ENCODE data around the gene SMAD2.

The SMAD2 gene

DNA sequence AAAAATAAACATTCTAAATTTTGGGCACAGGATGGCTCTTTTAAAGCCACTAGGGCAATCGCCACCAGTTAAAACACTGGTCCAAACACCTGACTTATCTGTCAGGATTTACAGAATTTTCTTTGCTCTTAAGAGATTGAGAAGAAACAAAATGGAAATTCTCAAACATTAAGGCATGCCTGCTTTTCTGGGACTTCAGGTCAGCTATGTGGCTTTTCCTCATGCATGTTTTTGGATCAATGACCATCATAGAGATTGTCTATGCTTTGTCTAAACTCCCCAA, 112.7 kb downstream of the SMAD2 start:
- Histone ChIP-seq H2AK5ac (ENCODE audit: low read length, severe bottlenecking) (no peak overlapping the region), H3K9me3 (ENCODE audit: control insufficient read depth, low read length) (no peaks in the 10 kb centered on the region), H3K14ac (ENCODE audit: low read length in 2 of 2) (no peak overlapping the region), H3K79me1 (replicated peaks; ENCODE audit: low read length, poor library complexity, severe bottlenecking) (no peaks in the 10 kb centered on the region), H2AFZ (ENCODE audit: low read depth, low read length) (no peak overlapping the region), H3K4me1 (ENCODE audit: control insufficient read depth, insufficient read depth, low read depth, low read length) (no peaks in the 10 kb centered on the region), H3K4ac (ENCODE audit: low read depth in 1 of 2, low read length in 2 of 2) (no peak overlapping the region), H2BK120ac (ENCODE audit: low read depth, low read length) (no peak overlapping the region), H2BK15ac (ENCODE audit: low read depth, poor library complexity, severe bottlenecking) (no peak overlapping the region), H2BK12ac (ENCODE audit: low read length in 2 of 2) (no peak overlapping the region), H3K36me3 (ENCODE audit: control insufficient read depth in 1 of 2, insufficient read depth in 2 of 2, low read depth in 1 of 2, low read length in 2 of 2) (no peaks in the 10 kb centered on the region), H3K23ac (ENCODE audit: low read length in 2 of 2) (no peak overlapping the region), H4K91ac (ENCODE audit: low read length) (no peak overlapping the region), H2BK5ac (ENCODE audit: low read depth, low read length, poor library complexity, severe bottlenecking) (no peak overlapping the region), H4K8ac (ENCODE audit: low read length) (no peak overlapping the region), H3K18ac (ENCODE audit: low read depth in 1 of 2, low read length in 2 of 2) (no peak overlapping the region), H3K9ac (ENCODE audit: low read length) (peak overlapping the region; percentile 62), H3K27me3 (ENCODE audit: control insufficient read depth in 1 of 2, insufficient read depth in 1 of 2, low read length in 2 of 2) (no peaks in the 10 kb centered on the region), H3K27ac (ENCODE audit: low read length, poor library complexity, severe bottlenecking) (no peak overlapping the region), H3K4me2 (ENCODE audit: low read length, poor library complexity, severe bottlenecking) (no peak overlapping the region), H3K4me3 (ENCODE audit: insufficient read depth in 1 of 2, low read depth in 1 of 2, low read length in 2 of 2) (peak overlapping the region in 1 of 2 experiments; percentile 57)
- DNase-seq = no peak
- no CpG with 5 or more reads among the region's 1 CpG for WGBS

DNA sequence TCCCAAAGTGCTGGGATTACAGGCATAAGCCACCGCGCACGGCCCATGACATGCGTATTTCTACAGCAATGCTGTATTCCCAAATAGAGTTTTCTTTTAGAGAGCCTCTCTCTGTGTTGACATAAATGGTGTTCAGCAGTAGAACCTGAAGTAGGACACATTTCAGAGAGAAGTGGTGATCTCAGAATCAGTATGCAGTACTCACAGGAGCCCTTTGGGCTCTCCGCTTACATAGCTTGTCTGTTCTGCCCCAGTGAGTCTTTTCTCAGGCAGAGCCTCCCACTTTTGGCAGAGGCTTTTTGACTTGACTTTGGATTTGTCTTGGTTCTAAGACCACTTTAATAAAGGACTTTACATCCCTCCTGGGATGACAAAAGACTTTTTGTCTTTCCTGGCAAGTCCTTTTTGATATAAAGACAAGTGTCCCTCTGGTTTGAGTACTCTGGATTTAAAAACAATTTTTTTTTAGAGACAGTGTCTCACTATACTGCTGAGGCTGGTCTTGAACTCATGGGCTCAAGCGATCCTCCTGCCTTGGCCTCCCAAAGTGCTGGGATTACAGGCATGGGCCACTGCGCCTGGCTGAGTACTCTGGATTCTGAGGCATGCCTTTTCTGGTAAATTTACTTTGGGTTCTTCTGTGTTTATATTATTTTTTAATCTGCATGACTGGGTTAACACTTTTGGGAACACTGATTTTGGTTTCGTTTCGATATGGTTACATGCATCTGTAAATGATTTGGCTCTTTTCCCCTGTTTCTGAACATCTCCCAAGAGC, 113.3 kb downstream of the SMAD2 start:
- Histone ChIP-seq H3K4ac (ENCODE audit: low read depth in 1 of 2, low read length in 2 of 2) (no peak overlapping the region), H4K8ac (ENCODE audit: low read length) (no peak overlapping the region), H3K14ac (ENCODE audit: low read length in 2 of 2) (no peak overlapping the region), H2AK5ac (ENCODE audit: low read length, severe bottlenecking) (no peak overlapping the region), H3K27me3 (ENCODE audit: control insufficient read depth in 1 of 2, insufficient read depth in 1 of 2, low read length in 2 of 2) (no peaks in the 10 kb centered on the region), H3K27ac (ENCODE audit: low read length, poor library complexity, severe bottlenecking) (no peak overlapping the region), H3K4me3 (ENCODE audit: insufficient read depth in 1 of 2, low read depth in 1 of 2, low read length in 2 of 2) (peak overlapping the region in 1 of 2 experiments; percentile 57), H3K9me3 (ENCODE audit: control insufficient read depth, low read length) (no peaks in the 10 kb centered on the region), H2BK5ac (ENCODE audit: low read depth, low read length, poor library complexity, severe bottlenecking) (no peak overlapping the region), H3K18ac (ENCODE audit: low read depth in 1 of 2, low read length in 2 of 2) (no peak overlapping the region), H3K79me1 (replicated peaks; ENCODE audit: low read length, poor library complexity, severe bottlenecking) (no peaks in the 10 kb centered on the region), H3K4me1 (ENCODE audit: control insufficient read depth, insufficient read depth, low read depth, low read length) (no peaks in the 10 kb centered on the region), H3K9ac (ENCODE audit: low read length) (peak overlapping the region; percentile 62), H4K91ac (ENCODE audit: low read length) (no peak overlapping the region), H2BK12ac (ENCODE audit: low read length in 2 of 2) (no peak overlapping the region), H2AFZ (ENCODE audit: low read depth, low read length) (no peak overlapping the region), H2BK120ac (ENCODE audit: low read depth, low read length) (no peak overlapping the region), H2BK15ac (ENCODE audit: low read depth, poor library complexity, severe bottlenecking) (no peak overlapping the region), H3K23ac (ENCODE audit: low read length in 2 of 2) (no peak overlapping the region), H3K36me3 (ENCODE audit: control insufficient read depth in 1 of 2, insufficient read depth in 2 of 2, low read depth in 1 of 2, low read length in 2 of 2) (no peaks in the 10 kb centered on the region), H3K4me2 (ENCODE audit: low read length, poor library complexity, severe bottlenecking) (no peak overlapping the region)
- DNase-seq = no peak
- 95% methylated on average over 9 of the region's 9 CpGs for WGBS

DNA sequence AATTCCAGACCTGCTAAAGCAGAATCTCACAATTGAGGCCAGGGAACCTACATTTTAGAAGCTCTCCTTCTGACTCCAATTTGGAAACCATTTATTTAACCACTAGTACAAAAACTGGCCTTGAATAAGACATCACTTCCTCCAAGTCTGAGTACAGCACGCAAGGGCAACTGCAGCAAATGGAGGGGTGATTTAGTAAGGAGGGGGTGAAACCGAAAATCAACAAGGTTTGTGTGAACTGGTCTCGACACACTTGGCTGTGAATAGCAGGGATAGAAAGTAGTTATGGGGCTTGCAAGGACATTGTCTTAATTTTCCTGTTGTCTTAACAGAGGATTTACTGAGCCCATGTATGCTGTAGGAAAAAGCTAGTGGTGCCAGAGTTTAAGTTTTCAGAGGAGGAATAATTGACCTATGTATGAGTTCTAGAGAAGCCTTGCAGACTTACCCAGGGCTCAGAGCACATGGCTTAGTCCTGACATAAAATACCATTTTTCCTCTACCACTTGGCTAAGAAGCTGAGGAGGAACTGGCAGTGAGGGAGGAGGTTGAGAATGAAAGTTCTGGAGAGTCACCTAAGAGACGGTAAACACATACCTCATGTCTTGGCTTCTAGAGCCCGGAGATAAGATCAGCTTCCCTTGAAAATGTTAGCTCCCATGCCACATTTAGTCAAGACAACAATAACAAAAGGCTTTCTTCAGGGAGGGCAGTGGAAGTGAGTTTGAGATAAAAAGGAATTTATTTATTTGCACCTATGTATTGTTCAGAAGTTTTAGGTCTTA, 114.8 kb downstream of the SMAD2 start:
- Histone ChIP-seq H4K8ac (ENCODE audit: low read length) (no peak overlapping the region), H3K27ac (ENCODE audit: low read length, poor library complexity, severe bottlenecking) (no peak overlapping the region), H3K23ac (ENCODE audit: low read length in 2 of 2) (no peak overlapping the region), H3K36me3 (ENCODE audit: control insufficient read depth in 1 of 2, insufficient read depth in 2 of 2, low read depth in 1 of 2, low read length in 2 of 2) (no peaks in the 10 kb centered on the region), H3K14ac (ENCODE audit: low read length in 2 of 2) (no peak overlapping the region), H3K9me3 (ENCODE audit: control insufficient read depth, low read length) (no peaks in the 10 kb centered on the region), H2BK15ac (ENCODE audit: low read depth, poor library complexity, severe bottlenecking) (no peak overlapping the region), H3K4ac (ENCODE audit: low read depth in 1 of 2, low read length in 2 of 2) (no peak overlapping the region), H3K4me2 (ENCODE audit: low read length, poor library complexity, severe bottlenecking) (no peak overlapping the region), H2AK5ac (ENCODE audit: low read length, severe bottlenecking) (no peak overlapping the region), H3K27me3 (ENCODE audit: control insufficient read depth in 1 of 2, insufficient read depth in 1 of 2, low read length in 2 of 2) (no peaks in the 10 kb centered on the region), H3K18ac (ENCODE audit: low read depth in 1 of 2, low read length in 2 of 2) (no peak overlapping the region), H3K4me3 (ENCODE audit: insufficient read depth in 1 of 2, low read depth in 1 of 2, low read length in 2 of 2) (no peak overlapping the region), H2AFZ (ENCODE audit: low read depth, low read length) (no peak overlapping the region), H3K9ac (ENCODE audit: low read length) (no peak overlapping the region), H3K79me1 (replicated peaks; ENCODE audit: low read length, poor library complexity, severe bottlenecking) (no peaks in the 10 kb centered on the region), H2BK12ac (ENCODE audit: low read length in 2 of 2) (no peak overlapping the region), H2BK120ac (ENCODE audit: low read depth, low read length) (no peak overlapping the region), H3K4me1 (ENCODE audit: control insufficient read depth, insufficient read depth, low read depth, low read length) (peaks cover 1% of the 10 kb centered on the region), H2BK5ac (ENCODE audit: low read depth, low read length, poor library complexity, severe bottlenecking) (no peak overlapping the region), H4K91ac (ENCODE audit: low read length) (no peak overlapping the region)
- no peak for DNase-seq
- WGBS = 94% methylated on average over 3 of the region's 5 CpGs

DNA sequence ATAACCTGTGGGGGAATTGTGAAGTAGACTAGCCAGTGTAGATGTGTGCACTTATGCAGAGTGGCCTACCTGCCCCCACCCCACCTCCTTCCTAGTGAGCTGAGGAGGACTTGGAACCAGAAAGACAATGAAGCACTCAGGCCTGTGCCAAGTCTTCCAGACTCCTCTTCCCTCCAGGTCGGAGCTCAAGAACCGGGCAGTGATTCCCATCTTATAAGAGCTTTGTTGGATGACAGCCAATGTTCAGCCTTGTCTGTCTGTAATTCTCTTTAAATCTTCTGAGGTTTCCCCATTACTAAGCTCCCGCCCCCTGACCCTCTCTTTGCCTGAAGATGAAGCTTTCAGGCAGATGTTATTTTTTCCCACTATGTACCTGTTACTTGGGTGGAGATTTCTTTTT, 121.0 kb downstream of the SMAD2 start:
- no peaks in the 10 kb centered on the region for H3K27me3 ChIP-seq (ENCODE audit: control insufficient read depth in 1 of 2, insufficient read depth in 1 of 2, low read length in 2 of 2)
- 96% methylated on average over 2 of the region's 3 CpGs for WGBS

More for the DNA sequence above, 121.0 kb downstream of the SMAD2 start:
- Histone ChIP-seq H3K36me3 (ENCODE audit: control insufficient read depth in 1 of 2, insufficient read depth in 2 of 2, low read depth in 1 of 2, low read length in 2 of 2) (no peaks in the 10 kb centered on the region), H3K4me2 (ENCODE audit: low read length, poor library complexity, severe bottlenecking) (no peak overlapping the region), H2BK15ac (ENCODE audit: low read depth, poor library complexity, severe bottlenecking) (no peak overlapping the region), H3K23ac (ENCODE audit: low read length in 2 of 2) (no peak overlapping the region), H3K4me3 (ENCODE audit: insufficient read depth in 1 of 2, low read depth in 1 of 2, low read length in 2 of 2) (no peak overlapping the region), H4K8ac (ENCODE audit: low read length) (no peak overlapping the region), H3K9ac (ENCODE audit: low read length) (no peak overlapping the region), H3K4me1 (ENCODE audit: control insufficient read depth, insufficient read depth, low read depth, low read length) (peaks cover 1% of the 10 kb centered on the region), H3K79me1 (replicated peaks; ENCODE audit: low read length, poor library complexity, severe bottlenecking) (no peaks in the 10 kb centered on the region), H2BK12ac (ENCODE audit: low read length in 2 of 2) (no peak overlapping the region), H3K18ac (ENCODE audit: low read depth in 1 of 2, low read length in 2 of 2) (no peak overlapping the region), H2BK120ac (ENCODE audit: low read depth, low read length) (no peak overlapping the region), H3K27ac (ENCODE audit: low read length, poor library complexity, severe bottlenecking) (no peak overlapping the region), H3K9me3 (ENCODE audit: control insufficient read depth, low read length) (no peaks in the 10 kb centered on the region), H3K14ac (ENCODE audit: low read length in 2 of 2) (no peak overlapping the region), H2BK5ac (ENCODE audit: low read depth, low read length, poor library complexity, severe bottlenecking) (no peak overlapping the region), H2AK5ac (ENCODE audit: low read length, severe bottlenecking) (no peak overlapping the region), H4K91ac (ENCODE audit: low read length) (no peak overlapping the region), H3K4ac (ENCODE audit: low read depth in 1 of 2, low read length in 2 of 2) (no peak overlapping the region), H2AFZ (ENCODE audit: low read depth, low read length) (no peak overlapping the region)
- no peak for DNase-seq
